IPS DF 19.7 (cell line): Measurements from ENCODE around the gene UPB1.
A peak's percentile ranks its signal among the peaks of the same experiment; 100 is the strongest.
"Not testable (repeated sequence)": the region's sequence is repeated elsewhere in the genome, so short reads cannot be mapped to it uniquely, and the experiment has no call there.

Source experiments
- DNase-seq: peaks from one replicate; pipeline ENCODE4 v3.0.0-alpha.2; 2013; ENCODE audit warnings: low read depth, low spot score

The UPB1 gene

DNA sequence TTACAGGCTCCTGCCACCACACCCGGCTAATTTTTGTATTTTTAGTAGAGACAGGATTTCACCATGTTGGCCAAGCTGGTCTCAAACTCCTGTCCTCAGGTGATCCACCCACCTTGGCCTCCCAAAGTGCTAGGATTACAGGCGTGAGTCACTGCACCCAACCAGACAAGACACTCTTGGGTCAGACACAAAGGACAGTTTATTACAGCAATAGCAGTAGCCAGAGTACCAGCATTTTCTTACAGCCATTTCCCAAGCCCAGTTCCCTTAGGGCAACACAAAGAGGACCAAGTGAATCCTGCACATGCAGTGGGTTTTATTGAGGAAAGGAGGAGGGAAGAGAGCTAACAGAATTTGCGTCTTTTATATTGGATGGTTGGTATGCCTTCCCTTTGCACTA, 35.8 kb downstream of the UPB1 start:
- DNase-seq = not testable (repeated sequence)

DNA sequence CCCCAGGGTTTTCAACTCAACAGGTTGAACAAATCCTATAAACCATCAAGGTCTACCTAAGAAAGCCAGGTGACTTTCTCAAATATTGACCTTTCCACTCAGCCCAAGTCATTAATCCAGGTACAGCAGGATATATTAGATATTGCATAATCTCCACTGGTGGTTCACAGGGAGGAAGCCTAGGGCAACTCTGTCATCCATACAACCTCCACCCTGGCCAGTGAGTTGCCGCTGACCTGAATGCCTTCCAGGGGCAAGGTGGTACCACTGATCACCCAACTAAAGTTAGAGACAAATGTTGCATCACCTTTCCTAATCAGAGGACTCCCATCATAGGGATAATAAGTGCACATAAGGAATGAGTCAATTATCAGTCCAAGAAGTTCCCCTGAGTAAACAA, 36.9 kb downstream of the UPB1 start:
- DNase-seq = no peak

DNA sequence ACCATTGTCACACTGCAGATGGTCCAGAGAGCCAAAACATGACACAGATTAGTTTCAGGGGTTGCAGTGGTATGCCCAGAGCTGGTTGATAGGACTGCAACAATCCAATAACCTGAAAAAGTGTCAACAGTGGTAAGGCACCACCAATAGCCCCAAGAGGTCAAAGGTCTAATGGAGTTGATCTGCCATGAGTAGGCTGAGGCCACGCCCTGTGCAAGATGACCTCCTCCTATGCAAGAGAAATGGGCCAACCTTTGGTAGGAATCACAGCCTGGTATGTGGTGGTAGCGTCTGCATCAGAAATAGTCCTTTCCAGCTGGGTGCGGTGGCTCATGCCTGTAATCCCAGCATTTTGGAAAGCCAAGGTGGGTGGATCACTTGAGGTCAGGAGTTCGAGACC, 40.2 kb downstream of the UPB1 start:
- no peak for DNase-seq

GRCh38 chr22:24536089-24536488, 41.0 kb downstream of the UPB1 start:
- no peak for DNase-seq

- DNase-seq = no peak
These were observed 45.3 kb downstream of the UPB1 start for GRCh38 chr22:24540470-24540869.

- DNase-seq = no peak
These were observed 46.8 kb downstream of the UPB1 start for GRCh38 chr22:24541681-24542515.

DNA sequence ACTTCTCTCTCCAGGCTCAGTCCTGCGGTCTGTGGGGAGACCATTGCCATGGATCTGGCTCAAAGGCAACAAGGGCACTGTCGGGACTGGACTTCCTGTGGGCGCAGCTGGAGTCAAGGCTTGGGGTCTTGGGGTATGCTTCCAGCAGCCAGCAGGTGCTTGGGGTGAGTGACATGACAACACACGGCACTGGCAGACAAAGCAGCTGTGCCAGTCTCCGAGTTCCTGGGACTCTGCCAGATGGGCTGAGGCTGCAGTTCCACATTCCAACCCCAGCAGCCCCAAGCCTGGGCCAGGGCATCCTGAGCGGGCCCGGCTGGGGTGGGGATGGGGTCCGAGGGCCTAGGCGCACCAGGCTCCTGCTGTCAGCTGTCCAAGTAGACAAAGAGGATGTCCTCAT, 47.5 kb downstream of the UPB1 start:
- no peak for DNase-seq

DNA sequence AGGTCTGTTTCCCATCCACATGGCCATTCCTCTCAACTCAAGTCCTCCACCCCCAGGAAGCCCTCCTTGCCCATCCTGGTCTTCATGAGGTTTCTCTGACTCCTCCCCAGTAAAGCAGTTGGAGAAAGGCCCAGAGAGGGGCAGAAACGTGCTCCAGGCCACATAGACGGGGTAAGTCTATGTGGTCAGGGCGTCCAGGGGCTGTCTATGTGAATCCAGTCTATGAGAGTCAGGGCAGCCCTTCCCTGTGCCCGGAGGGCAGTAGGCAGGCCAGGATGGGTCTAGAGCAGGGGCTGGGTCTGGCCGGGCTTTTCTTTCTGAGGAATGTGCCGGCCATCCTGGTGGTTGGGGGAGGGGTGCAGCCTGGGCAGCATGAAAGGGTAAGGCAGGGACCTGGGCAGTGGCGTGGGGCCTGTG, 48.1 kb downstream of the UPB1 start:
- DNase-seq = no peak

DNA sequence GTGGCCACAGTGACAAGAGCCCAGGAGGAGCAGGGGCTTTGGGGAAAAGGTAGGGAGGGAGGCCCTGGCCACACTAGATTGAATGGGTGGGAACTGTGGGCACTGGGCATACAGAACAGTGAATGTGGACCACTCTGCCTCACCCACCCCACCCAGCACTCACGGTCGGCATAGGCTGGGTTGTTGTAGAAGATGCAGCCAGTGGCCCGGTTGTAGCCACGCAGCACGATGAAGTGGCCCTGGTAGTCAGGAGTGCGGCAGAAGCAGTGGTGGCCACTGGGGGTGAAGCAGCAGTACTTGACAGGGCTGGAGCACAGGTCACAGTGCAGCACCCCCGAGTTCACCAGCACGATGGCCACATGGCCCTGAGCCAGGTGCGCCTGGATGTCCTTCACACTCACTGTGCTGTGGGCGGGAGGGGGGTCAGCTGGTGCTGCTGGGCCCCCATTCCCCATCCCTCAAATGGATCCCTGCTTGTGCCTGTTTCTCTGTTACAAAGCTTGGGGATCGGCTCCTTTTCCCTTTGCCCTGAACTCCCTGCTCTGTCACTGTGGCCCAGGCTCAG, 48.6 kb downstream of the UPB1 start:
- no peak for DNase-seq

DNA sequence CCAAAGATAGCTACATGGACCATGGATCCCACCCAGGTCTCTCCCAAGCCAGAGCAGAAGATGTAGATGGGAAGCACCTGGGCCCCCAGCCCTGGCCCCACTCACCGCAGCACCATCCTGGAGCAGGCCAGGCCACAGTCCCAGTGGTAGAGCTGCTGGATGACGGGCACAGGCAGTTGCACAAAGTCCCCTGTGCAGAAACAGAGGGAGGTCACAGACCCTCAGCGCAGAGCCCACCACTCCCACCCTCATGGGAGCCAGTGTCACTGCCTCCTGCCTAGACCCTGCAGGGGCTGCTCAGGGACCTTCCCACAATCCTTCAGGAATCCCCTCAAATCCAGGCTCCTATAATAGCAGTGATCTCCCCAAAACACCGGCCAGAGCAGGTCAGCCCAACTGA, 53.7 kb downstream of the UPB1 start:
- DNase-seq = no peak

GRCh38 chr22:24550028-24550901, 55.1 kb downstream of the UPB1 start:
- DNase-seq = no peak

DNA sequence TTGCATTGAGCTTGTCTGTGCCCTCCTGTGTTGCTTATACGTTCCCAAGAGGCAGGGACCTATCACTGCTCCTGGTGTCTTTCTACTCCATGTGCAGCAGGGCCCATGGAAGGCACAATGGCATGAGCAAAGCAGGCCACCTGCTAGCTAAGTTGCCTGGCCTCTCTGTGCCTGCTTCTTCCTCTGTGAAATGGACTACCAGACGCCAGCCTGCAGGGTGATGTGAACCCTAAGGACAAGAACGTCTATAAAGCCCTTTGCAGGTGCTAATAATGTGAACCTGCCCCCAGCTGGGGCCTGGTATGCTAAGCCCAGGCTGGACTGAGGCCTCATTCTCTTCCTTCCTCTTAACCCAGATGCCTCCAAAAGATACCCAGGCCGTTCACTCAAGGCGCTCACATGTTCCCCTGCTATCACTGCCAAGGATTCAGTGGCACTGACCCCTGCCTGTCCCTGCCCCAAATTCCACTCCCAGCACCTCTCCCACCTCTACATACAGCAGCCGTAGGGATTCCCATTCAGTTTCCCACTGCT, 55.8 kb downstream of the UPB1 start:
- DNase-seq = no peak

DNA sequence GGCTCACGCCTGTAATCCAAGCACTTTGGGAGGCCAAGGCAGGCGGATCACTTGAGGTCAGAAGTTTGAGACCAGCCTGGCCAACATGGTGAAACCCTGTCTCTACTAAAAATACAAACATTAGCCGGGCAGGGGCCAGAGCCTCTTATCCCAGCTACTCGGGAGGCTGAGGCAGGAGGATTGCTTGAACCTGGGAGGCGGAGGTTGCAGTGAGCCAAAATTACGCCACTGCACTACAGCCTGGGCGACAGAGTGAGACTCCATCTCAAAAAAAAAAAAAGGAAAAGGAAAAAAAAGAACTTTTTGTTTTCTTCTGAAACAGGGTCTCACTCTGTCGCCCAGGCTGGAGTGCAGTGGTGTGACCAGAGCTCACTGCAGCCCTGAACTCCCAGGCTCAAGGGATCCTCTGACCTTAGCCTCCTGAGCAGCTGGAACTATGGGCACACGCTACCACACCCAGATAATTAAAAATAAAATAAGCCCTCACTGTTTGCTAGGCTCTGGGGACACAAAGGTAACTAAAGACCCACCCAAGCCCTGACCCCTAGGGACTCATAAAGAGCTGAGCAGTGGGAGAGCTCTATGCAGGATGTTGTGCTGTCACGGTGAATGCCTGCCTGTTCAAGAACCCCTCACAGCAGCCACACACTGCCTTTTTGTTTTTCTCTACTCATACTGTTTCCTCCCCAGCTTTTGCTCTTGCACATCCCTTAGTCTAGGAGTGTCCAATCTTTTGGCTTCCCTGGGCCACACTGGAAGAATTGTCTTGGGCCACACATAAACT, 57.6 kb downstream of the UPB1 start:
- DNase-seq = not testable (repeated sequence)

GRCh38 chr22:24553597-24554312, 58.6 kb downstream of the UPB1 start:
- DNase-seq = no peak

- no peak for DNase-seq
These were observed 59.4 kb downstream of the UPB1 start, which contains the start of gene GUCD1 for GRCh38 chr22:24554313-24555164. Gene GUCD1, minus strand, starts transcription at chr22:24555138. Its CDS starts 147 bp downstream, at chr22:24554991.

DNA sequence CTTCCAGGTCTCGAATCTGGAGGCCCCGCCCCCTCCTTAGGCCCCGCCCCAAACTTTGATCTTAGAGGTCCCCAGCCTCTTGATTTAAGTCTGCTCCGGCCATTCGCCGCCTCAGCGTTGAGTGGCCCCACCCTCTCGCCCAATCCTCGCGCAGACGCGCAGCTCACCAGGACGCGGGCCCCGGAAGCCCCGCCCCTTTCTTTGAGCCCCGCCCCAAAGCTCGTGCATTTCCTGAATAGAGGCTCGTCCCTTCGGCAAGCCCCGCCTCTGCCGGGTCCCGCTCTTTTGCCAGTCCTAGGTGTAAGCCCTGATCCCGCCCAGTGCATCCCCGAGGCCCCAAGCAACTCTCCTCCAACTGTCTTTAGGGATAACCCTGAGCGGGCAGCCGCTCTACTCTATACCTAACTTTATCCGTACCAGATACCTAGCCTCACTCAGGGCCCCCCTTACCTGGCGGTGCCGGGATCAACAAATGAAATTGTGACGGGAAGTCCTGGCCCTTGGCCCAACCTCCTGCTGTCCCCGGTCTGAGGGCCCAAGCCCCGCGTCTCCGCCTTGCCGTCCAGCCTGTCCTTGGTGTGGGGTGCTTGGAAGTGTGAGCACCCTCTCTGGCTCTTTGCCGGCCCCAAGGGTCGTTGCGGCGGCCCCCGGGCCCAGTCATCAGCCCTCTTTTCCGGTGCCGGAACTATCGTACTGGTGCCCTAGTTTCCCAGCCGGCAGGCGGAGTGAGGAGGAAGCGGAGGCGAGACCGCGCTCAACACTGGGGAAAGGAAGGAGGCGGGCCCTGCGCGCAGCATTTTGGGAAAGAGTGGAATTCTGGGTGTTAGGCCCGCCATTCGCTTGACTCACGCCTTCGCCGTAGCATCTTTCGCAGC, 60.3 kb downstream of the UPB1 start, which contains the start of gene SNRPD3:
Gene SNRPD3 (plus strand): TSS at position 835 of the 875 bp plus-strand sequence. CDS start 1,676 bp downstream, outside the sequence.
- peak; percentile 76 for DNase-seq

GRCh38 chr22:24559471-24559870, 64.3 kb downstream of the UPB1 start:
- no peak for DNase-seq

DNA sequence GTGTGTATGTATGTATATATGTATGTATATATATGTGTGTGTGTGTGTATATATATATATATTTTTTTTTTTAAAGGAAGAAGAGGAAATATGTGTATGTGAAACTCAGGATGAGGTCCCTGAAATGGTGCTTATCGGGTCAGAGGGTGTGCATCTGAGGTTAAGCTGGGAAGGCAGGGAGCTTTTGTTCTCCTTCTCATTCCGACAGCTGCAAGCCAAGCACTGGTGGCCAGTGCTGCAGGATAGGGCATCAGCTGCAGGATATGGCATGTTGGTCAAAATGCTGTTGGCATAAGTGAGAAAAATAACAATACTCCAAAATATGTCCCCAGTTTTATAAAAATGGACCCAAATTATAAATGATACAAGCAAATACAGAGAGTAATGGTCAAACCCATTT, 68.1 kb downstream of the UPB1 start:
- no peak for DNase-seq
